Fibroblast of mammary gland (primary cell): ENCODE measurements around the gene MED10.
A peak's percentile ranks its signal among the peaks of the same experiment; 100 is the strongest.

ENCODE experiments used
- DNase-seq: peaks from one replicate; pipeline ENCODE4 v3.0.0-alpha.2; 2010; ENCODE audit warnings: low read depth
- H3K4me3 ChIP-seq: 2 replicates; pipeline ENCODE4 v1.5.1; 2011; ENCODE audit warnings: low read depth, mild to moderate bottlenecking, low read length, moderate library complexity; ENCODE audit not compliant: control insufficient read depth
- TF ChIP-seq, protein P1 (sequence below): conservative IDR thresholded peaks from 2 replicates; pipeline ENCODE4 v1.5.1; 2011; ENCODE audit warnings: low read depth, low read length, inconsistent platforms; ENCODE audit not compliant: control insufficient read depth, insufficient read depth

MED10 gene

DNA sequence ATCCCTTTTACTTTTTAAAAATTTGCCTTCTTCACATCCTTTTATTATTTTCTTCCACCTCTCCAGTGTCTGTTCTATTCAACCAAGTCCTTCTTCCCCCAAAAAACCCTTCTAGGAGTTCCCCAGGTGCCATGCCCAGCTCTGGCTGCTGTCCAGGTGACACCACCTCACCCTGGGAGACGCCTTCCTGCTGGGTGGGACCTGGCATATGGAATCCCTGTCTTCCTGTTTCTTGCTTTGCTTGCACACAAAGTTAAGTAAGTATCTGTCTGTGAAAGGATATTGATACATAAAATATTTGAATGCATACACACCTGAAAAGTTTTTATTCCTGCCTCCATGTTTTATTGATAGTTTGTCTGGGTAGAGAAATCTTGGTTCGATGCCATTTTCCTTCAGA, 23.1 kb upstream of the MED10 start:
- TF ChIP-seq, protein P1, sequence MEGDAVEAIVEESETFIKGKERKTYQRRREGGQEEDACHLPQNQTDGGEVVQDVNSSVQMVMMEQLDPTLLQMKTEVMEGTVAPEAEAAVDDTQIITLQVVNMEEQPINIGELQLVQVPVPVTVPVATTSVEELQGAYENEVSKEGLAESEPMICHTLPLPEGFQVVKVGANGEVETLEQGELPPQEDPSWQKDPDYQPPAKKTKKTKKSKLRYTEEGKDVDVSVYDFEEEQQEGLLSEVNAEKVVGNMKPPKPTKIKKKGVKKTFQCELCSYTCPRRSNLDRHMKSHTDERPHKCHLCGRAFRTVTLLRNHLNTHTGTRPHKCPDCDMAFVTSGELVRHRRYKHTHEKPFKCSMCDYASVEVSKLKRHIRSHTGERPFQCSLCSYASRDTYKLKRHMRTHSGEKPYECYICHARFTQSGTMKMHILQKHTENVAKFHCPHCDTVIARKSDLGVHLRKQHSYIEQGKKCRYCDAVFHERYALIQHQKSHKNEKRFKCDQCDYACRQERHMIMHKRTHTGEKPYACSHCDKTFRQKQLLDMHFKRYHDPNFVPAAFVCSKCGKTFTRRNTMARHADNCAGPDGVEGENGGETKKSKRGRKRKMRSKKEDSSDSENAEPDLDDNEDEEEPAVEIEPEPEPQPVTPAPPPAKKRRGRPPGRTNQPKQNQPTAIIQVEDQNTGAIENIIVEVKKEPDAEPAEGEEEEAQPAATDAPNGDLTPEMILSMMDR: no peak
- H3K4me3 ChIP-seq: no peak overlapping the region
- no peak for DNase-seq

- DNase-seq: peak; percentile 87
- no peak overlapping the region for H3K4me3 ChIP-seq
- TF ChIP-seq, protein P1: no peak
Measured at GRCh38 chr5:6399980-6400910, 21.9 kb upstream of the MED10 start.

DNA sequence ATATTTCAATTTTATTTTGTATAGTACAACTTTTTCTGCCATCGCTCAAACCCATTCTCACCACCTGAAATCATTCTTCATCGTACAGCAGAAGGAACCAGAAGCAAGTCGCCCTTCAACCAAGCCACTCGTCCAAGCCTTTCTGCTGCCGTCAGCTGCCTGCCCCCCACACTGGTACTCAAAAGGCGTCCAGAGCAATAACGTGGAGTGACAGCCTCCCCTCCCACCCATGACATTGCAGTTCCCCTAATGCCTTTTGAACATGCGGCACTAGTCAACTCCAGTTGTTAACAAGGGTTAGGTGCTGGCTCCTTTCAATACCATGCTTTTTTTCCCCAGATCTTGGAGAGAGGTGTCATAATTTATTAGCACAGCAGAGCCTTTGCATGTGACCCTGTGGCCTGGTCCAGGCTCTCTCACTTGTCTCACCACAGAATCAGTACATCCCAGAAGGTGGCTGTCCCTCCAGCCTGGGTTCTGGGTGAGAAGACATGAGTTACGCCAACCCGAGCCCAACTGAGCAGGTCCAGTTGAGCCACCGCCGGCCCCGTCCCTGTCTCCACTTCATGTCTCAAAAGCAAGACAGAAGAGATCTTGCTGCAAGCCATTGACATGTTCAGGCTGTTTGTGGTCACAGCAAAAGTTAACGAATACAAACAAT, 20.4 kb upstream of the MED10 start:
- H3K4me3 ChIP-seq: no peak overlapping the region
- TF ChIP-seq, protein P1: no peak
- DNase-seq: no peak

GRCh38 chr5:6397536-6398269, 19.4 kb upstream of the MED10 start:
- TF ChIP-seq, protein P1: no peak
- no peak for DNase-seq

GRCh38 chr5:6396836-6397535, 18.6 kb upstream of the MED10 start:
- TF ChIP-seq, protein P1: no peak
- no peak overlapping the region for H3K4me3 ChIP-seq
- no peak for DNase-seq

More at GRCh38 chr5:6397536-6398269, 19.4 kb upstream of the MED10 start:
- H3K4me3 ChIP-seq: no peak overlapping the region

GRCh38 chr5:6396043-6396442, 17.7 kb upstream of the MED10 start:
- TF ChIP-seq, protein P1: no peak
- no peak overlapping the region for H3K4me3 ChIP-seq
- no peak for DNase-seq
